HCEC 1CT (cell line): ENCODE data around the gene PIRT.

Source experiments
- DNase-seq: peaks from one replicate; pipeline ENCODE4 v3.0.0-alpha.2; 2017

Gene PIRT

GRCh38 chr17:10815319-10815718, 22.6 kb downstream of the PIRT start:
- no peak for DNase-seq

DNA sequence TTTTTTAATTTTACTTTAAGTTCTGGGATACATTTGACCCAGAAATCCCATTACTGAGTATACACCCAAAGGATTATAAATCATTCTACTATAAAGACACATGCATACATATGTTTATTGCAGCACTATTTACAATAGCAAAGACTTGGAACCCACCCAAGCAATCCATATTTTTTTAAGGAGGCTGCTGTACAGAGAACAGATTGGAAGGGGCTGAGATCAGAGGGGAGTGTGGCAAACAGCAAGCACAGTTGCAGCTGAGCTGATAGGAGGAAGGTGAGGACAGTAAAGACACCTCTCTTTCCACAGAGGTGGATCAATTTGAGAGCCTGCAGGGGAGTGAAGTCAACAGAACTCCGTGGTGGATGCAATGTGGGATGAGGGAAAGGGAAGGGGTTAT, 23.8 kb downstream of the PIRT start:
- no peak for DNase-seq

DNA sequence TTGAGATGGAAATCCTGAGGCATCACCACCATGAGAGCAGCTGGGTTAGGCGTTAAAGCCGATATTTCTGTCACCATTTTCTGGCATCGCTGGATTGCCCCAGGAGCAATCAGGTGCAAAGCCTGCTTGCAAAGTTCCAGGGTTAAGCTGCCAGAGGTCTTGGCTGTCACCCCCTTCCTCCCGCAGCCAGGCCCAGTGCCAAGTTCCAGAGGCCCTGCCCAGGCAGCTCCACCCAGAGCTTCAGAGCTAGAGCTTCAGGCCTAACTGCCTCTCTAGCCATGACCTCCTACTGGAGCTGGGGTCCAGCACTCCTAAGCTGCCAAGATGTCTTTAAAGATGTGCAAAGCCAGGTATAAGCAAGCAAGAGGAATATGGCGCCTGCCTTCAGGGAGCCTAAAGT, 25.2 kb downstream of the PIRT start:
- DNase-seq, result no peak

GRCh38 chr17:10809605-10810004, 28.3 kb downstream of the PIRT start:
- no peak for DNase-seq

GRCh38 chr17:10807704-10808128, 30.2 kb downstream of the PIRT start:
- DNase-seq, result no peak

- no peak for DNase-seq
Observed at GRCh38 chr17:10806545-10807262, 31.2 kb downstream of the PIRT start.

DNA sequence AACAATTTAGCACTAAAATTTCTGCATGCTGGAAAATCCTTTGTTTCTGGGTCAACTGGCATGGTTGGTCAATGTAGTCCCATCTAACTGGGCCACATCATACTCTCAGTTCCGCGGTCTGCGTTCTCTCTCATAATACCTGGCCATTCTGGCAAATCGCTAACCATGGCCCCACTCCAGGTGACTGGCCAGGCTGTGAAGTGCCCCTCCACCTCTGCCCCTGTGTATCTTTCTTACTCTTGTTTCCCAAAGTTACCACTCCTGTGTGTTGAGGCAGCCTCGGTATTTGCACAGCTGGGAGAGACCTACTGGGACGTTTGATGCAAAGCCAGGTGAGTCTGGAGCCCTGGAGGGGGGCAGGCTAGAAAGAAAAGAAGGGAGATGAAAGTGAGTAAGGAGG, 32.0 kb downstream of the PIRT start:
- DNase-seq, result no peak

- DNase-seq, result no peak
Observed at GRCh38 chr17:10804546-10804945, 33.3 kb downstream of the PIRT start.

DNA sequence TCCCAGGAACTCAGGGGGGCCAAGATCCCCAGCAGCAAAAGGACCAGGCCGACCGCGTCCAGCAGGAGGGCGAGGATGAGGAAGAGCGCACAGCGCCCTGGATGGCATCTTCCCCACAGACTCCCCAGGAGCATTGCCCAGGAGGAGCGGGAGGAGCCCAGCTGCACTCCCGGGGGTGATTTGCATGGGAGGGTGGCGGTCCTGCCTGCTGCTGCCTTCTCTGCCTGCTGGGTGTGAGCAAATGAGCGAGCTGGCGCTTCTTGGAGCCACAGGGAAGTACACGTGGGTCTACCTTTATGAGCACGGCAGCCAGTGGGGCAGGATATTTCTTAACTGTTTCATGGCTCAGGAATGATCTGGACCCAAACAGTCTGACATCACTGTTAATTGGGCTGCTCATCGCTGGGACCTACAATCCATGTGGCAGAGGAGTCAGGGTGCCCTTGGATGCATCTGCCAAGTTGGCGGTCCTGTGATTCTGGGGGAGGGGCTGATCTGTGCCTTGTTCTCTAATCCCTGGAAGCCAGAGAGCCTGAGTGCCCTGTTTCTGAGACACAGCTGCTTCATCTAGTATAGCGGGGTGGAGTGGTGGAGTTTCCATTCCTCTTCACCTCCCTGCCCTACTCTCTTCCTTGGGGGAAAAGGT, 33.9 kb downstream of the PIRT start, which contains the start of gene TMEM238L:
Gene TMEM238L, minus strand, starts transcription at position 270 of the 646 bp plus-strand sequence. Its CDS starts 136 bp downstream, at position 134.
- no peak for DNase-seq

GRCh38 chr17:10803350-10803749, 34.5 kb downstream of the PIRT start:
- DNase-seq, result no peak

GRCh38 chr17:10802496-10803284, 35.2 kb downstream of the PIRT start:
- DNase-seq, result no peak

- no peak for DNase-seq
Observed at GRCh38 chr17:10799407-10799806, 38.5 kb downstream of the PIRT start.

GRCh38 chr17:10798910-10799309, 39.0 kb downstream of the PIRT start:
- no peak for DNase-seq

DNA sequence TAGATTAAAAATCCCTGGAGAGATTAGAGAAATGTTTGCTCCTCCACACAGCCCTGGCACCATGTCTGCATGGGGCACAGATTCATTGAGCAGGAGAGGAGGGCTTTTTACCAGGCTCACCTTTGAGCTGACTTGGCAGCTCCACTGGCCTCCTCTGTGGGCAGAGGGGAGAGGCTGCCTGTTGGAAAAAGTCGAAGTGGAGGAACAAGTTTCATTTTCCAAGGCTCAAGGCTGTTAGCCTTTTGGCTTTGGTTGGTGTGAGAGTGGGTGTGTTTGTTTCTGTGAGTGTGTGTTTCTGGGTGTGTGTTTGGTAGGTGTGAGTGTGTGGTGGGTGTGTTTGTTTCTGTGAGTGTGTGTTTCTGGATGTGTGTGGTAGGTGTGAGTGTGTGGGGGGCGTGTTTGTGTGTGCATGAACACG, 39.5 kb downstream of the PIRT start:
- no peak for DNase-seq

DNA sequence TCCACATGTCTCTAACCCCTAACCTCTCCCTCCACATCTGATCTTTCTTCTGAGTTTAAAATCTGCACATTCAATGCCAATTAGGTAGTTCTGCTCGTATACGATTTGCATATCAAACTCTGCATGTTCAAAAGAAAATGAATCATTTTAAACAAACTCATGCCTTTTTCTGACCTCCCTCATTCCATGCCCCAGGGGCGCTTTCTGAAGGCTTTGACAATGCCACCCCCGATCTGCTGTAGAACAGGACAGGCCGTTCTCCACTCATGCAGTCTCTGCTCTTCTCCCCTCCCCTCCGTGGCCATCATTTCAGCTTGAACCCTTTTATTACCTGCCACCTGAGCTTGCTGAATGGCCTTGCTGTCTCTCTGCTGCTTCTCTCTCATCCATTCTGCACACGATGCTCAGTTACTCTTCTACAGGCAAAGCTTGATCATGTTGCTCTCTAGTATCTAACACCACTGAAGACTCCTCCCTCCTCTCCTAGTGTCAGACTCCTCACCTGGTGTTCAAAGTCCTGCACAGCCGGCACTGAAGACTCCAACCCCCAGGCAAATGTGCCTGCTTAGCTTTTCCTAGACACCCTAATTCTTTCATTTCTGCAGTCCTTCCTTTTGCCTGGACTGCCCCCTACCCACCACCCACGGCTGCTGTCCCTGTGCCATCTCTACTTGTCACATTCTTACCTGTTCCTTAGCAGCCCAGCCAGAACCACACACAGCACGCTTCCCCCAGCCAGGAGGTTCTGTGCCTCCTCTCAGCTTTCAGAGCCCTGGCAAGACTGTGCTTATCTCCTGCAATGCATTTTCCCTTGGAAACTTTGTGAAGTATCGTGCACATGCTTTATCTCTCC, 40.2 kb downstream of the PIRT start:
- DNase-seq, result no peak

DNA sequence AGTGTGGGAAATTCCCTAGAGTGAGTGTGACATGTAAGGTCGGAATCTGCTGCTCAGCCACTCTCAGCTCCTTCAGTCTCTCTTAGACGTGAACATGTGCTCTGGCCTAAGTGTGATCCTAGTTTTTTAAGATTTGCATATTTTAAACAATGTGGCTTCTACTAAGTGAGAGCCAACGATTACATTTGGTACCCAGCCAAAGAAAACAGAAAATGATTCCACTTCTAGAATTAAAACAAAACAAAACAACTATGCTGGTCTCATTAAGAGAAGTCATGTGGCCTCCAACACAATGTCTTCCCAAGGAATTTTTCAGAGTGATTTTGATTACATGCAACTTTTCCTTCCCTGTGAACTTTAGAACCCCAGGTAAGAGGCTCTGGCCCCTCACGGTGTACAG, 44.1 kb downstream of the PIRT start:
- DNase-seq, result no peak

DNA sequence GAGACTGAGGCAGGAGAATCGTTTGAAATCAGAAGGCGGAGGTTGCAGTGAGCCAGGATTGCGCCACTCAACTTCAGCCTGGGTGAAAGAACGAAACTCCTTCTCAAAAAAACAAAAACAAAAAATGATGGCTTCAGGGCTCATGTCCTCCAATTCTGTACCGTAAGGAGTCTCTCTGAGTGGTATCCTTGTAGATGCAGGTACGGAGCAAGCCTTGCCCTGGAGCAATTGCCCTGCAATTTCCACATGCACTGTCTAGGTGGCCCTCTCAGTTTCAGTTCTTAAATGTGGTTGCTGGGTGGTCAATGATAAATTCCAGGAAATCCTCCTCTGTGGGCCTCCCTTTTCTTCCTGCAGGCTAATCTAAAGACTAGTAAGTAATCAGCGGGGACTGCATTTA, 44.6 kb downstream of the PIRT start:
- no peak for DNase-seq

DNA sequence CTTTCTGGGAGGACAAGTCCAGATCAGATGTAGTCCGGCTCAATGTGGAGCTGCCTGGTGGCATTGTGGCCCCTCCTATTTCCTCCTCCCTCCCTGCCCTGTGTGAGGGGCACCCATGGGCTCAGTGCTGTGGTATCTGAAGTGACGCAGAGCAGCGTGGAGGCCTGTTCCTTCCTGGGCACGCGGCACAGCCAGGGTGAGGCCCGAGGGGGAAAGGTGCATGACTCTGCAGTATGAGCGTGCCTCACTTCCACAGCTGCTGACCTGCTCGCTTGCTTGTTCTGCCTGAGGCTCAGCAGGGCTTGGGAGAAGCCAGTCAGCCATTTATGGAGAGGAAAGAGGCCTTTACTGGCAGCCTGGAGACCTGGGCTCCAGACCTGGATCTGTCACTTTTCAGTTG, 45.7 kb downstream of the PIRT start:
- DNase-seq, result no peak

- DNase-seq, result no peak
Observed at GRCh38 chr17:10790491-10791401, 47.1 kb downstream of the PIRT start.

GRCh38 chr17:10789694-10790271, 48.1 kb downstream of the PIRT start:
- DNase-seq, result no peak

GRCh38 chr17:10787306-10788045, 50.4 kb downstream of the PIRT start:
- no peak for DNase-seq
